ENCODE measurements around the gene TNPO1.

Gene TNPO1

DNA sequence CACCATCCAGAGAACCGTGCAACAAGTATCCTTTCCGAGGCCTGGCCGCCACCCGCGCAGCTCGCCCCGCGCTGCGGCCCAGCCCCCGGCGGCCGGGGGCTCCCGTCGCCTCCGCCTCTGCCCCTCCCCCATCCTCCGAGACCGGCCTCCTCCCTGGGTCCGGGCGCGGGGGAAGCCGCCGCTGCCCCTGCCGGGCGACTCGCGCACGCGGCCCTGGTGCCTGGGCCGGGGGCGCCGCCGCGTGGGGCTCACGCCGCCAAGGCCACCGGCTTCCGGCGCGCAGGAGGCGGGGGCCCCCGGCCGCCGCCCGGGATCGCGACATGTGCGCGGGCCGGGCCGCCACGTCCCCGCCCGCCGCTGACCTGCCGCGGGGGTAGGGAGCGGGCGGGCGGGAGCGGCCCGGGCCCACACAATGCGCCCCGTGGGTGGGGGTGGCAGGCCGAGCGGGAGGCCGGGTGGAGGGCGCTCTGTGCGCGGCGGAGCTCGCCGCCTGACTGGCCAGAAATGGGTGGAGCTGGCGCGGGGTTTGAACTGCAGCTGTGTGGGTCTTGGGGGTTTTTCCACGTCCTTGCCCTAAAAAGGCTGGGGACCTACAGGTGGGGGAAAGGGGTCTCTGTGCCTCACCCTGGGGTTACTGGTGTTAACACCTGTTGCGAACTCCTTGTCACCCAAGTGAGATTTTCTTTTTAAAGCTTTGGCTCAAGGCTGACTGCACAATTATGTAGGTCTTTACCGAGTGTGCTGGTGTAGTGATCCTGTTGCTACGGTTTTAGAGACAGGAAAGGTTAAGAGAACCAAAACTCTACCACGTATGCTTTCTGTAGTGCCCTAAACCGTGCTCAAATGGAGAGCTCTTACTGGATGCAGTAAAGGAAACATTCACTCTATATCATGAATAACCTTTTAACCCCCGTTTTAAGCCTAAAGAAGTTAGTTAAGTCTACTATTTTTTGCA is 32.3 kb downstream of the TNPO1 start:
- DNase-seq (ENCODE audit: low read depth, low spot score): no peak
- peak overlapping the region; percentile 74 for H3K27ac ChIP-seq

DNA sequence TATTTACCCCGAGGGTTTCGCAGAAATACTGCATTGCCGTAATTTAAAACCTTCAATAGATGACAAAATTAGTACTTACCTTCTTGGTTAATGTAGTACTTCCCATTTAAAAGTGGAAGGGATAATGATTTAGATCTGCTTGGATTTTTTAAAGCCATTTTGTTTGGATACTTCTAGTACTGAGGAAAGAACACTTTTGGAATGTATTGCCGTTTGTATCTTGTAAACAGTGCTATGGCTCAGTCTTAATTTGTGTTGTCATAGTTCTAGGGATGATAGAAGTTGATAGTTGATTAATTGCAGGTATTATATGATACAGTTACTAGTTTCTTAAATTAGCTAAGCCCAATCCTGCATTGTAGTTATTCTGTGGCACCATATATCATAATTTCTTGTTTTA is 33.1 kb downstream of the TNPO1 start:
- H3K27ac ChIP-seq: no peak overlapping the region
- DNase-seq (ENCODE audit: low read depth, low spot score): no peak

DNA sequence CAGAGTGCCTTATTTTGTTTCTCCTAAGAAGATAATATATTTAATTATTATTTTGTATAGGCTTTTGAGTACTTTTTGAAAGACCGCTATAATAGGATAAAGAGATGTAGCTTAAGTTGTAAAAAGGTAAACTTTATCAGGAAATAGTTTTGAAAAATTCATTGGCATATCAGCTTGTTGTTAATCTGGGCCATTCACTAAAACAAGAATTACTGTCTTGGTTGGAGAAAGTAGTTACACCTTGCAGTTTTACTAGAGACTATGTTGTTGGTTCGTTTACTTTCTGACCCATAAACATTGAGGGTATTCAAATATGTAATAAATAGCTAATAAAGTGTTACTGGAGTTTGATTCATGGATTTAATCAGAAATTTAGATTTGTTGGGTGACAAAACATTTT is 33.7 kb downstream of the TNPO1 start:
- no peak for DNase-seq (ENCODE audit: low read depth, low spot score)
- H3K27ac ChIP-seq: no peak overlapping the region

DNA sequence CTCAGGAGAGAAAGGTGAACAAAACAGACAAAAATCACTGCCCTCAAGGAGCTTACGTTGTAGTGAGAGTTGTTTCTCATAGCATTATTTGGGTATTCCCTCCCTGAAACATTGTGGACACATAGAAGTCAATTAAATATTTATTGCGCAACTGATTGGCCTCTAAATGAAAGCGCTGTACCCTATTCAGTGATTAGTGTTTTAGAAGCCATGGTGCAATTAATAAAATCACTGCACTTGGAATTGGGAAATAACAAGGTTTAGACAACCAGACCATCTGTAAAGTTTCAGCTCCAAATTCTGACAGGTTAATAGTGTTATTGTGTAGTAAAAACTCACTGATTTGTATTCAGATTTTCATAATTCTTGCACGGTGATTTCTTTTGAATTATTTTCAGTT is 35.9 kb downstream of the TNPO1 start:
- H3K27ac ChIP-seq: no peak overlapping the region
- DNase-seq (ENCODE audit: low read depth, low spot score): no peak

DNA sequence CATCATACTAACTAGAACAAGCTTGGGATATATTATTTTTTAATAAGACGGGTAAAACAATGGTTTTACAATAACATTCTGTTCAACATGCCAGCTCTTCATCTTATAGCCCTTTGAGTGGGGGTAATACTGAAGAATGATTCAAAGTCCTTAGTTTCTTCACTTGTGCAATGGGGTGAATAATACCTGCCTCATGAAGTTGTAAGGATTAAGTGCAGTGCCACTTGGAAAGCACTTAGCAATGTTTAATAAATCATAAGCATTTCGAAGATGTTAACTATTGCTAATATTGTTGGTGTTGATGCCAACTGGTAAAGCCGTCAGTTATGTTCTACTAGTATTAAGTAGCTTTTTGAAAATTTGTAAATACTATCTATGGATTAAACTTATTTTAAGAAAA is 38.0 kb downstream of the TNPO1 start:
- no peak overlapping the region for H3K27ac ChIP-seq
- no peak for DNase-seq (ENCODE audit: low read depth, low spot score)

DNA sequence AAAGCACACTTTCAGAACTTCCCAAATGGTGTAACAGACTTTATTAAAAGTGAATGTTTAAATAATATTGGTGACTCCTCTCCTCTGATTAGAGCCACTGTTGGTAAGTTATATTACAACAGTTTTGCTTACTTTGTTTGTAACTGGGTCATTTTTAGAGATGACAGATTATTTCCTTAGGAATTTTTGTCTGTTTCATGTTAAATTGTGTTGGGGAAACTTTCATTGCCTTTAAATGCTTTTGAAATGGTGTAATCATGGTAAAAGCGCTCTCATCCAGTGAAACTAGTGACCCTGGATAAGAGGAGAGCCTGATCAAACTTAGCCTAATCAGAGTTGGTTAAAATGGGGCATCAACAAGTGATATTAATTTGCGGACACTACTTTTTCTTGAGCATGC is 39.4 kb downstream of the TNPO1 start:
- no peak overlapping the region for H3K27ac ChIP-seq
- DNase-seq (ENCODE audit: low read depth, low spot score): no peak

DNA sequence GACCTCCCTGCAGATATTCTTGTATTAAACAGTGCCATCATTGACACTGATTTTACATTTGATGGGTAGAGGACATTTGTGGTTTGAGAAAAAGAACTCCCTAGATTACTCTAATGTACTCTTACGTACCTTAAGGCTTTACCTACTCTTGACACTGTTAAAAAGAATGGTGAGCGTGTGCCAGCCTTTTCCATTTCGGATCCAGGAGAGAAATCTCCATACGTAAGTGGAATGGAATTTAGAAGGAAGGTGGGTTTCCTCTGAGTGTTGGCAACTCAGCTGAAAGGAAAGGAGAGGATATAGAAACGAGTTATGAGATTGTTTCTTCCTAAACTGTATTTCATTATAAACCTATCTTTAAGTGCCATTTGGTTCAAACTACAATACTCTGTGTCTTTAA is 40.9 kb downstream of the TNPO1 start:
- no peak overlapping the region for H3K27ac ChIP-seq
- DNase-seq (ENCODE audit: low read depth, low spot score): no peak

DNA sequence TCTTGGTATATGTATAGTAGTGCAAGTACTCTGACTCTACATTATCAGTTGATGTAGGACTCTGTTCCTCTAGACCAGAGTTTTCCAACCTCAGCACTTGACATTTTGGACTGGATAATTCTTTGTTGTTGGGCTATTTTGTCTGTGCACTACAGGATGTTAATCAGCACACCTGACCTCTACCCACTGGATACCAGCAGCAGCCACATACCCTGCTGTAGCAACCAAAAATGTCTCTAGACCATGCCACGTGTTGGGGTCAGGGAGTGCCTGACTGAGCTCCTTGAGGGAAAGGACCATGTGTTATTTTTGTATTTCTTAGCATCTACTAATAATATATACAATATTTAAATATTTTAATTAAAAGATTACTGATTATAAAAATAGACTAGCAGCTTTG is 42.7 kb downstream of the TNPO1 start:
- no peak overlapping the region for H3K27ac ChIP-seq
- no peak for DNase-seq (ENCODE audit: low read depth, low spot score)

DNA sequence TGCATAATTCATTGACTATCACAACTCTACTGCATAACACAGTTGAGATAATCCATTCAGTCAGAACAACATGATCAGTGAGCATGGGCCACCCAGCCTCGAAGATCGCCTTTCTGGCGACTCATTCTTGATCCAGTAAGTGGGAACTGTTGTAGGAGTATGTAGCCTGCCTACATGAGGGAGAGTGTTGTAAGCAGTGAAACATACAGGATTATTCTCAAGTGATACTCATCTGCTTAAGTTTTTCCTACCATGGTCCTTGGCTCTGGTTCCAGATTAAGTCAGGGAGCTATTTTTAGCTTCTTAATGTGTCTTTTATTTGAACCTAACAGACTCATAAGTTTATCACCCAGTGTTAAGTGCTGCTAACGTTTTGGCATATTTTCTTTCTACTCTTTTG is 44.0 kb downstream of the TNPO1 start:
- no peak for DNase-seq (ENCODE audit: low read depth, low spot score)
- no peak overlapping the region for H3K27ac ChIP-seq

DNA sequence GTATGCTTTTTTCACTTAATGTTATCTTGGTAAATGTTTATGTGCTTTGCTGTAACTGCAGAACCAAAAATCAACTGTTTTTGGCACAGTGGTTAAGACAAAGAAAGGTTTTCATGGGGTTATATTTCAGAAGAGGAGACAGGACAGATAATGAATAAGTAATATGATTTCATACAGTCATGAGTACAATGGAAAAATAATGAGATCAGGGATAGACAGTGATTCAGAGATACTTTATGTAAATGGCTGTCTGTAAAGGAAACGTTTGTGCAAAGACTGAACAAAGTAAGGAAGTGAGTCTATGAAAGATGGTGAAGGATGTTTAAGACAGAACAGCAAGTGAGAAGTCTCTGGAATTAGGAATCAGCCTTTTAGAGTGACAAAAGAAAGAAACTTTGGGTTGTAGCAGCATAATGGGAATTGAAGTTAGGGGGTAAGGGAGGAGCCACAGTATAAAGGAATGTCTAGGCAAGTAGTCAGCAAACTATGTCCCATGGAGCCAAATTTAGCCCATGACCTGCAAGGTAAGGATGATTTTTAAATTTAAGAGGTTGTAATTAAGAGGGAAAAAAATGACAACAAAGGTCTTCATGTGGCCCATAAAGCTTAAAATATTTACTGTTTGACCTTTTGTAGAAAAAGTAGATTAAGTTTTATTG is 55.0 kb downstream of the TNPO1 start:
- DNase-seq (ENCODE audit: low read depth, low spot score): no peak
- peak overlapping the region; percentile 13 for H3K27ac ChIP-seq

DNA sequence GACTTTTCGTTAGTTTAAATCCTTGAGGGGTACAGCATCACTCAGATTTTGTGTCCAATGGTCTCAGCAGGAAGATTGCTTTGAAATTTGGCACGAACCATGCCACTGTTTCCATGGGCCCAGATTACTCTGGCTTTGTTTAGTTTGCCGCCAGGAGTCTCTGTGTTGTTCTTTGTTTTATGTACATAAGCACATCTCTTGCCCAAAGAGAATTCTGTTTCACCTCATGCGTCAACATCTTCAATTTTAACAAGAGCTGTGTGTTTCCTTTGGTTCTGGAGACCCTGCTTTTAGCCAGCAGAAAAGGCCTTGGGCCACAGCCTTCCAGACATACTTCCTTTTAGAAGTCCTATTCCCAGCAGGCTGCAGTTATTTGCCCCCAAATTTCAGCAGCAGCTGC is 62.4 kb downstream of the TNPO1 start:
- DNase-seq (ENCODE audit: low read depth, low spot score): no peak
- H3K27ac ChIP-seq: peak overlapping the region; percentile 35

DNA sequence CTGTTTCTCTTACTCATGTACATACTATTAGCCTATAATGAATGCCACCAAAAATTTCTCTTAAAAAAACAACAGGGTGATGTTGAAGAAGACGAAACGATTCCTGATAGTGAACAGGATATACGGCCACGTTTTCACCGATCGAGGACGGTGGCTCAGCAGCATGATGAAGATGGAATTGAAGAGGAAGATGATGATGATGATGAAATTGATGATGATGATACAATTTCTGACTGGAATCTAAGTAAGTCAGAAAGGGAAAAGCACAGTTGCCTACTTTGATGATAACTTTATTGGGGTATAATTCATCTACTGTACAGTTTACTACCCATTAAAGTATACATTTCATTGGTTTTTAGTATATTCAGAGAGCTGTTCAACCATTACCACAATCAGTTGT is 66.5 kb downstream of the TNPO1 start:
- H3K27ac ChIP-seq: no peak overlapping the region
- DNase-seq (ENCODE audit: low read depth, low spot score): no peak

DNA sequence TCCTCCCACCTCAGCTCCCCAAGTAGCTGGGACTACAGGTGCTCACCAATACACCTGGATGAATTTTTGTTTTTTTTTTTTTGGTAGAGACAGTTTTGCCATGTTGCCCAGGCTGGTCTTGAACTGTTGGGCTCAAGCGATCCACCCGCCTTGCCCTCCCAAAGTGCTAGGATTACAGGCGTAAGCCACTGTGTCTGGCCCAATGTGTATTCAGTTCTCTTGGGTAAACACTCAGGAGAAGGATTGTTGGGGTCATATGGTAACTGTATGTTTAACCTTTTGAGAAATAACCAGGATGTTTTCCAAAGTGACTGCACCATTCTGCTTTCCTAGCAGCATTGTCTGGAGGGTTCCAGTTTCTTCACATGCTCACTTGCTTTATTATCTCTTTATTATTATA is 67.4 kb downstream of the TNPO1 start:
- no peak for DNase-seq (ENCODE audit: low read depth, low spot score)
- no peak overlapping the region for H3K27ac ChIP-seq

DNA sequence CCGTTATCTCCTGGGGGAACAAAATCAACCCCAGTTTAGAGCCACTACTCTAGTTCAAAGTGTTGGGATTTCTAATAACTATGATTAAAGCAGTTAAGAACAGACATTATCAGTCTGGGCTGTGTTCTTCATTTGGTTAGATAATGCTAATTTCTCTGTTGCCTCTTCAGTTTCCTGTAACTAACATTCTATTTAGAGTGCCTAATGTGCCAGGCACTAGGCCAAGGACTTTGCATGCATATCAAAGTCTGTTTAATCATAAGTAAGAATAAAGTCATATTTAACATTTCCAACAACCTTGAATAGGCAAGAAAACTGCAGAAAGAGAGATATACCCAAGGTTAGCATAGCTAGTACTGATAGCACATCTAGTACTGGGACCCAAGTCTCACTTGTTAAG is 68.4 kb downstream of the TNPO1 start:
- H3K27ac ChIP-seq: no peak overlapping the region
- no peak for DNase-seq (ENCODE audit: low read depth, low spot score)

DNA sequence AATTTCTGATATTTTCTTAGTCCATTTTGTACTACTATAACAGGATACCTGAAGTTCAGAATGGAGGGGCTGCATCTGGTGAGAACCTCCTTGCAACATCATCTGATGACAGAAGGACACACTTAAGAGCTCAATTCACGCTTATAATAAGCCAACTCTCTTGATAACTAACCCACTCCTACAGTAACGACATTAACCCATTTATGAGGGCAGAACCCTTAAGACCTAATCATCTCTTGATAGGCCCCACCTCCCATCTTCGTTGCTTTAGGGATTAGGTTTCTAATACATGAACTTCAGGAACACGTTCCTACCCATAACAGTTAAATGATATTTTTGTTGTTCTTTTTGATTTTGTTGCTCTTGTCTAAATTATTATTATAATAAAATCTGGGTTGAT is 69.4 kb downstream of the TNPO1 start:
- no peak overlapping the region for H3K27ac ChIP-seq
- no peak for DNase-seq (ENCODE audit: low read depth, low spot score)

DNA sequence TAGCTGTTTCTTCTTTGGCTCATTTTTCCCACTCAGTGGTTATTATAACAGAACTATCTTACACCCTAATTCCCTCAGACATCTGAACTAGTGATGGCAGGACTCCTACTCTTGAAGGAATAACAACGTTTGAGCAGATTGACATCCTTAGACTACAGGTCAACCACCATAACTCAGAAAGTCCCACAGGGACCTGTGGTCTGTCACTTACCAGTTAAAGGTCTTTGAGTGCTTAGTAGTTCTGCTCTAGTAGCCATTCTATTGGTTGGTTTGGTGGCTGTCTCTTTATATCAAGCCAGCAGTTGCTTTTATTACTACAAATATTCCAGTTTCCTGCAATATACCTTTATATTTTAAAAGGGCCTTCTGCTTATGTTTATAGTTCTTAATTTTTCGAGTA is 72.1 kb downstream of the TNPO1 start:
- DNase-seq (ENCODE audit: low read depth, low spot score): no peak
- H3K27ac ChIP-seq: no peak overlapping the region

DNA sequence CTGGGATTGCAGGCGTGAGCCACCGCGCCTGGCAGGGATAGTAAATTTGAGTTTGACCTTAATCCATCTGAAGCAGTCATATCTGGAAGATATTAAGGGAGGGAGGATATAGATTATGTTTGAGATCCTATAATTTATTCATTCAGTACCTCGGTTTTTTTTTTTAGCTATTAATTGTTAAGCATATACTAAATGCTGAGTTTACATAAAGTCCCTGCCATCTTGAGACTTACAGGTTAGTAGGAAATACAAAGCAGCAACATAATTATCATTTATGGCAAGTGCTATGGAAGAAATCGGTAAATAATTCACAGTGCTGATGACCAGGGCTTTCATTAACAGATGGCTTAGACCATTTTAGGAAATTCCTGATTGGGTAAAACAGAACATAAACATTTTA is 72.9 kb downstream of the TNPO1 start:
- H3K27ac ChIP-seq: no peak overlapping the region
- no peak for DNase-seq (ENCODE audit: low read depth, low spot score)

DNA sequence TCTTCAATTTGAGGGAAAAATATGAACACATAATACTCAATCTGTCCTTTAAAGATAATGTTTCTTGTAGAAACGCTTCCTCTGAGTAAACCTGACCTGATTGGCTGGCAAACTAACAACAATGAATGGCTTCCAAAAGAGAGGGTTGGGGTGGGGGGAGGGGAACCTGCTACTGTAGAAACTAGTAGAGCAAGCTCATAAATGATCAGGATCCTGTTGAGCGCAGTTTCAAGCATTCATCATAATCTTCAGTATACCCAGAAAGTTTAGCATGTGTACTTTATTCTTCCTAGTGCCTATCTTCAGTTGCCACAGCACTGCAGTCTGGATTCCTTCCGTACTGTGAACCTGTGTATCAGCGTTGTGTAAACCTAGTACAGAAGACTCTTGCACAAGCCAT is 76.4 kb downstream of the TNPO1 start:
- no peak overlapping the region for H3K27ac ChIP-seq
- DNase-seq (ENCODE audit: low read depth, low spot score): no peak

DNA sequence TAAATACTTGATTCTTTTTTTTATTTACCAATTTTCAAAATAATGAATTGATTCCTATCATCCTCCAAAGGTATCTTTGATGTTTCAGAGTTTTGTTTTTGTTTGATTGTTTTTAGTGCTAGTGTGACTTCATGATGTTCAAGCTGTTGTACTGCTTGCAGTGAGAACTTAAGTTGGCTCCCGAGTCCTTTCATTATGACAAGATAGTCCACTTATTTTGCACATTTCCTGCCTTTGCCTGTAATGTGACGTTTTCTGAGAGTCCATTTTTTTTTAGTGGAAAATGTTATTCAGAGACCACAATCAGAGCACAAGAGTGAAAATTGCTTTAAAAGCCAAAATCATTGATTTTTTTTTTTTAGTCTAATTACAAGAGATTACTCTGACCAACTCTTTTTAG is 79.3 kb downstream of the TNPO1 start:
- no peak overlapping the region for H3K27ac ChIP-seq
- DNase-seq (ENCODE audit: low read depth, low spot score): no peak

DNA sequence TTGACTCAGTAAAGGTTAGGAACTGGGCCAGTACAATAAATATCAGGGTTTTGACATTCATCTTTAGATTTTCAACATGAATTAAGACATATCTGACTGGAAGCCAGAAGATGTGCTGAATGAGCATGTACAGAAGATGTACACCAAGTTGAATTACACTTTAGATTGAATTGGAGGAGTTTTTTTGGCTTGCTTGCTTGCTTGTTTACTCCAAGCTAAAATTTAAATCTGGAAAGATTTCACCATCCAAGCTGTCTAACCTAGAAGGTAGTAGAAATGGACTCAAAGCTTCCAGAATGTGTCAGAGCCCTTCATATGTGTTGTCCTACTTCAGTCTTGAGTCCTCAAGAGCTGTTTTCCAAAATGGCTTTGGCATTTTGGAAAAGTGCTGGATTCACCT is 90.3 kb downstream of the TNPO1 start:
- DNase-seq (ENCODE audit: low read depth, low spot score): no peak
- H3K27ac ChIP-seq: no peak overlapping the region

DNA sequence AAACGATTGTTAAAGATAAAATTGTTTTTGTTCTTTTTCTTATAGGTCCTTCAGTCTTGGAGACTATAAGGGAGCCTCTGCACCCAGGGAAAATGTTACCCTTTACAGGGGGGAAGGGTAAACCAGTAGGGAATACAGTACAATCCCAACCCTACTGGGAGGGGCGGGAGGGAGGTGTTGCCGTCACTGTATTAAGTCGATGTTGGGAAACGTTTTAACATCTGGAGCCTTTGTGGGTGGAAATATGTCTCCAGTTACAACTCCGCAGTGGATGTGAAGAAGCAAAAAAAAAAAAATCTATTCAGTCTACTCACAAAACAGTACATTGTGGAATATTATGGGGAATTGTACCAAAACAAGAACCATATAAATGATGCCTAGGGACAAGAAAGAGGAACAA is 92.2 kb downstream of the TNPO1 start:
- DNase-seq (ENCODE audit: low read depth, low spot score): no peak
- H3K27ac ChIP-seq: no peak overlapping the region

DNA sequence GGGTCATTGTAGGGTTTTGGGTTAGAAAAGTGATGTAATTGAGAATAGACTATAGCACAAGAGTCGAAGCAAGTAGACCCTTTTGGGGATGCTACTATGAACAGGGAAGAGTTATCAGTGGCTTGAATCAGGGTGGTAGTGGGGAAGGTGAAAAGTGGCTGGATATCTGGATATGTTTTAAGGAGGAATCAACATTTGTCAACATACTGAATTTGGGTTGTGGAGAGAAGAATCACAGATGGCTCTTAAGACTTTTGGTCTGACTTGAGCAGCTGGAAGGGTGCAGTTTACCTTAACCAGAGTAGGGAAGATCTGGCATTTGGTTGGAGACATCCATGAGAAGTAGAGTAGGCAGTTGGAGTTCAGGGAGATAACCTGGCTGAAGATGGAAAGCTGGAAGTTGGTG is 100.9 kb downstream of the TNPO1 start:
- no peak overlapping the region for H3K27ac ChIP-seq
- no peak for DNase-seq (ENCODE audit: low read depth, low spot score)

All from epithelial cell of prostate (primary cell).